ENCODE measurements around the gene FCN1. TPM values are rescaled to one million over a fixed set of nuclear protein-coding genes. Genes with fewer than 3 reads are reported as not detected.

The FCN1 gene
- polyA plus RNA-seq, 1 donor (not counting 4 experiments of a cell fraction or from before 2014, with no cell fraction given), result not detected

GRCh38 chr9:134939080-134939733 is 21.5 kb upstream of the FCN1 start:
- H4K20me1 ChIP-seq (ENCODE audit: control insufficient read depth, extremely low read depth, insufficient read depth, low read length), result no peaks in the 10 kb centered on the region
- no peak overlapping the region for H3K4me3 ChIP-seq (ENCODE audit: control insufficient read depth in 2 of 3, extremely low read depth in 1 of 3, insufficient read depth in 2 of 3, low read depth in 1 of 3, low read length in 3 of 3)
- FAIRE-seq, result no peak
- DNase-seq (ENCODE audit: low read depth, low spot score), result no peak
- H3K9me1 ChIP-seq (ENCODE audit: control insufficient read depth, extremely low read depth, insufficient read depth, low read length), result no peaks in the 10 kb centered on the region
- H2AFZ ChIP-seq (ENCODE audit: control insufficient read depth, low read length), result no peak overlapping the region
- no peaks in the 10 kb centered on the region for H3K36me3 ChIP-seq (ENCODE audit: control insufficient read depth in 2 of 2, extremely low read depth in 1 of 2, insufficient read depth in 2 of 2, low read length in 2 of 2)
- dilution Hi-C loops (cut with MboI; ENCODE audit: extremely low pct_ligation_motif_present, low sequenced_read_pairs), result no loop called here
- H3K27ac ChIP-seq (ENCODE audit: control insufficient read depth, insufficient read depth, low read length), result no peak overlapping the region
- H3K79me2 ChIP-seq (ENCODE audit: control insufficient read depth, insufficient read depth, low read length), result no peaks in the 10 kb centered on the region
- peaks cover 24% of the 10 kb centered on the region for H3K27me3 ChIP-seq (ENCODE audit: control insufficient read depth, extremely low read depth, insufficient read depth, low read length)
- H3K4me2 ChIP-seq (ENCODE audit: control insufficient read depth, extremely low read depth, insufficient read depth, low read depth, low read length), result no peak overlapping the region
- TF ChIP-seq, protein P1, sequence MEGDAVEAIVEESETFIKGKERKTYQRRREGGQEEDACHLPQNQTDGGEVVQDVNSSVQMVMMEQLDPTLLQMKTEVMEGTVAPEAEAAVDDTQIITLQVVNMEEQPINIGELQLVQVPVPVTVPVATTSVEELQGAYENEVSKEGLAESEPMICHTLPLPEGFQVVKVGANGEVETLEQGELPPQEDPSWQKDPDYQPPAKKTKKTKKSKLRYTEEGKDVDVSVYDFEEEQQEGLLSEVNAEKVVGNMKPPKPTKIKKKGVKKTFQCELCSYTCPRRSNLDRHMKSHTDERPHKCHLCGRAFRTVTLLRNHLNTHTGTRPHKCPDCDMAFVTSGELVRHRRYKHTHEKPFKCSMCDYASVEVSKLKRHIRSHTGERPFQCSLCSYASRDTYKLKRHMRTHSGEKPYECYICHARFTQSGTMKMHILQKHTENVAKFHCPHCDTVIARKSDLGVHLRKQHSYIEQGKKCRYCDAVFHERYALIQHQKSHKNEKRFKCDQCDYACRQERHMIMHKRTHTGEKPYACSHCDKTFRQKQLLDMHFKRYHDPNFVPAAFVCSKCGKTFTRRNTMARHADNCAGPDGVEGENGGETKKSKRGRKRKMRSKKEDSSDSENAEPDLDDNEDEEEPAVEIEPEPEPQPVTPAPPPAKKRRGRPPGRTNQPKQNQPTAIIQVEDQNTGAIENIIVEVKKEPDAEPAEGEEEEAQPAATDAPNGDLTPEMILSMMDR (optimal IDR thresholded peaks at IDR 0.05 in 1 of 3, IDR thresholded peaks at IDR 0.05 in 1 of 3, conservative IDR thresholded peaks at IDR 0.05 in 1 of 3; ENCODE audit: extremely low read depth in 1 of 3, insufficient read depth in 2 of 3, low read length in 3 of 3), result no peak
- TF ChIP-seq EZH2 (IDR thresholded peaks at IDR 0.05; ENCODE audit: low read length), result no peak
- no peaks in the 10 kb centered on the region for H3K4me1 ChIP-seq (ENCODE audit: control insufficient read depth, extremely low read depth, insufficient read depth, low read length)
- H3K9ac ChIP-seq (ENCODE audit: control insufficient read depth, extremely low read depth, insufficient read depth, low read length), result no peak overlapping the region
- no peaks in the 10 kb centered on the region for H3K9me3 ChIP-seq (ENCODE audit: control insufficient read depth, low read depth, low read length)

- Histone ChIP-seq H2AFZ (ENCODE audit: control insufficient read depth, low read length) (no peak overlapping the region), H3K36me3 (ENCODE audit: control insufficient read depth in 2 of 2, extremely low read depth in 1 of 2, insufficient read depth in 2 of 2, low read length in 2 of 2) (no peaks in the 10 kb centered on the region), H3K27ac (ENCODE audit: control insufficient read depth, insufficient read depth, low read length) (no peak overlapping the region), H3K9ac (ENCODE audit: control insufficient read depth, extremely low read depth, insufficient read depth, low read length) (no peak overlapping the region), H3K79me2 (ENCODE audit: control insufficient read depth, insufficient read depth, low read length) (no peaks in the 10 kb centered on the region), H3K4me1 (ENCODE audit: control insufficient read depth, extremely low read depth, insufficient read depth, low read length) (no peaks in the 10 kb centered on the region), H3K4me3 (ENCODE audit: control insufficient read depth in 2 of 3, extremely low read depth in 1 of 3, insufficient read depth in 2 of 3, low read depth in 1 of 3, low read length in 3 of 3) (no peak overlapping the region), H3K27me3 (ENCODE audit: control insufficient read depth, extremely low read depth, insufficient read depth, low read length) (peaks cover 17% of the 10 kb centered on the region), H3K4me2 (ENCODE audit: control insufficient read depth, extremely low read depth, insufficient read depth, low read depth, low read length) (no peak overlapping the region), H4K20me1 (ENCODE audit: control insufficient read depth, extremely low read depth, insufficient read depth, low read length) (no peaks in the 10 kb centered on the region), H3K9me1 (ENCODE audit: control insufficient read depth, extremely low read depth, insufficient read depth, low read length) (no peaks in the 10 kb centered on the region), H3K9me3 (ENCODE audit: control insufficient read depth, low read depth, low read length) (no peaks in the 10 kb centered on the region)
- dilution Hi-C loops (cut with MboI; ENCODE audit: extremely low pct_ligation_motif_present, low sequenced_read_pairs), result no loop called here
- DNase-seq (ENCODE audit: low read depth, low spot score), result no peak
- TF ChIP-seq EZH2 (IDR thresholded peaks at IDR 0.05; ENCODE audit: low read length), result no peak
- TF ChIP-seq, protein P1 (optimal IDR thresholded peaks at IDR 0.05 in 1 of 3, IDR thresholded peaks at IDR 0.05 in 1 of 3, conservative IDR thresholded peaks at IDR 0.05 in 1 of 3; ENCODE audit: extremely low read depth in 1 of 3, insufficient read depth in 2 of 3, low read length in 3 of 3), result no peak
- FAIRE-seq, result no peak
Observed at GRCh38 chr9:134938346-134939079, 20.8 kb upstream of the FCN1 start.

Data from keratinocyte (primary cell).